ENCODE data around the gene SPRYD7. TPM values are rescaled to one million over a fixed set of nuclear protein-coding genes. Genes with fewer than 3 reads are reported as not detected.

The SPRYD7 gene
- polyA plus RNA-seq, 1 of the 3 experiments (the other 2 are of a cell fraction), result 8.6 TPM

GRCh38 chr13:49935171-49936074 lies 717 bp downstream of the SPRYD7 start:
- 3% methylated on average over 20 of the region's 32 CpGs for WGBS (ENCODE audit: low lambda C conversion rate)
- CTCF ChIA-PET, result interaction anchor here (0.9 to 1.8 kb wide), 17 partner anchors 9 to 977 kb away, joined by 3 to 11 read pairs (median 4); partner anchors contain the start of gene TRIM13
- TF ChIP-seq EZH2phosphoT487 (IDR thresholded peaks at IDR 0.05; ENCODE audit: borderline replicate concordance, low read depth) (no peak), RAD21 (IDR thresholded peaks at IDR 0.05; ENCODE audit: low read length) (no peak), FOSL2 (IDR thresholded peaks at IDR 0.05; ENCODE audit: borderline replicate concordance, low read depth) (no peak), POLR2AphosphoS5 (IDR thresholded peaks at IDR 0.05; ENCODE audit: low read depth, low read length) (no peak), TAF1 (IDR thresholded peaks at IDR 0.05; ENCODE audit: borderline replicate concordance, low read depth, low read length) (no peak), RFX5 (IDR thresholded peaks at IDR 0.05; ENCODE audit: low read length) (no peak), JUND (IDR thresholded peaks at IDR 0.05) (no peak), SMC3 (IDR thresholded peaks at IDR 0.05; ENCODE audit: low read depth, low read length) (no peak), MXI1 (IDR thresholded peaks at IDR 0.05; ENCODE audit: low read depth, low read length) (peak; percentile 53), MEF2A (IDR thresholded peaks at IDR 0.05; ENCODE audit: borderline replicate concordance, low read depth) (no peak), RCOR1 (IDR thresholded peaks at IDR 0.05; ENCODE audit: low read length) (peak; percentile 13; the same call in 1 of the 2 replicates), TEAD4 (IDR thresholded peaks at IDR 0.05; ENCODE audit: borderline replicate concordance, insufficient read depth) (no peak), CTCF (IDR thresholded peaks at IDR 0.05) (no peak), RXRA (IDR thresholded peaks at IDR 0.05; ENCODE audit: borderline replicate concordance, low read depth) (no peak), FOXM1 (IDR thresholded peaks at IDR 0.05; ENCODE audit: low read depth) (no peak)
- TF ChIP-seq, protein P1, sequence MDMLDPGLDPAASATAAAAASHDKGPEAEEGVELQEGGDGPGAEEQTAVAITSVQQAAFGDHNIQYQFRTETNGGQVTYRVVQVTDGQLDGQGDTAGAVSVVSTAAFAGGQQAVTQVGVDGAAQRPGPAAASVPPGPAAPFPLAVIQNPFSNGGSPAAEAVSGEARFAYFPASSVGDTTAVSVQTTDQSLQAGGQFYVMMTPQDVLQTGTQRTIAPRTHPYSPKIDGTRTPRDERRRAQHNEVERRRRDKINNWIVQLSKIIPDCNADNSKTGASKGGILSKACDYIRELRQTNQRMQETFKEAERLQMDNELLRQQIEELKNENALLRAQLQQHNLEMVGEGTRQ (IDR thresholded peaks at IDR 0.05; ENCODE audit: borderline replicate concordance, low read depth, low read length), result no peak
- TF ChIP-seq, protein P2, sequence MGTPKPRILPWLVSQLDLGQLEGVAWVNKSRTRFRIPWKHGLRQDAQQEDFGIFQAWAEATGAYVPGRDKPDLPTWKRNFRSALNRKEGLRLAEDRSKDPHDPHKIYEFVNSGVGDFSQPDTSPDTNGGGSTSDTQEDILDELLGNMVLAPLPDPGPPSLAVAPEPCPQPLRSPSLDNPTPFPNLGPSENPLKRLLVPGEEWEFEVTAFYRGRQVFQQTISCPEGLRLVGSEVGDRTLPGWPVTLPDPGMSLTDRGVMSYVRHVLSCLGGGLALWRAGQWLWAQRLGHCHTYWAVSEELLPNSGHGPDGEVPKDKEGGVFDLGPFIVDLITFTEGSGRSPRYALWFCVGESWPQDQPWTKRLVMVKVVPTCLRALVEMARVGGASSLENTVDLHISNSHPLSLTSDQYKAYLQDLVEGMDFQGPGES (IDR thresholded peaks at IDR 0.05; ENCODE audit: low read depth, low read length), result no peak
- H3K36me3 ChIP-seq (replicated peaks in 1 of 2; ENCODE audit: control insufficient read depth in 1 of 2, insufficient read depth in 2 of 2, low read length in 1 of 2), result peaks cover 0 to 3% of the 10 kb centered on the region in 2 experiments
- H3K9ac ChIP-seq, result peak overlapping the region; percentile 67
- peak overlapping the region; percentile 80 to 93 for H3K4me3 ChIP-seq (ENCODE audit: low read depth in 2 of 2, low read length in 1 of 2)
- peaks cover 41% of the 10 kb centered on the region for H3K79me2 ChIP-seq (ENCODE audit: insufficient read depth)
- peaks cover 4% of the 10 kb centered on the region for H3F3A ChIP-seq (replicated peaks; ENCODE audit: insufficient read depth)
- no peak for DNase-seq
- POLR2A ChIA-PET, result interaction anchor here (1.0 to 1.3 kb wide), 3 partner anchors 146 to 492 kb away, joined by 3 to 5 read pairs (median 3); partner anchors contain the start of genes CAB39L, EBPL and SETDB2
- H3K27me3 ChIP-seq (ENCODE audit: insufficient read depth), result no peaks in the 10 kb centered on the region
- peak overlapping the region; percentile 77 for H3K4me2 ChIP-seq
- H3K9me3 ChIP-seq, result no peaks in the 10 kb centered on the region
- no peaks in the 10 kb centered on the region for H3K9me2 ChIP-seq
- H2AFZ ChIP-seq (ENCODE audit: low read depth), result peak overlapping the region; percentile 89
- H3K27ac ChIP-seq (ENCODE audit: low read depth in 2 of 2, low read length in 1 of 2), result peak overlapping the region; percentile 58 to 82
- no peaks in the 10 kb centered on the region for H4K20me1 ChIP-seq (ENCODE audit: insufficient read depth)
- H3K4me1 ChIP-seq (ENCODE audit: control insufficient read depth in 1 of 2, insufficient read depth in 2 of 2, low read depth in 1 of 2, low read length in 1 of 2), result peaks cover 0 to 7% of the 10 kb centered on the region in 2 experiments; a peak in 3 of 4 replicates

All from SK-N-SH (cell line).